GM18861 (cell line): ENCODE data around the gene ARNT2.

Source experiments
- ATAC-seq: cut with Tn5 transposase; IDR thresholded peaks from one replicate; pipeline ENCODE4 v1.9.1; 2021; ENCODE audit not compliant: unreplicated experiment

ARNT2 gene

GRCh38 chr15:80462836-80463512 lies 58.8 kb downstream of the ARNT2 start:
- no peak for ATAC-seq

DNA sequence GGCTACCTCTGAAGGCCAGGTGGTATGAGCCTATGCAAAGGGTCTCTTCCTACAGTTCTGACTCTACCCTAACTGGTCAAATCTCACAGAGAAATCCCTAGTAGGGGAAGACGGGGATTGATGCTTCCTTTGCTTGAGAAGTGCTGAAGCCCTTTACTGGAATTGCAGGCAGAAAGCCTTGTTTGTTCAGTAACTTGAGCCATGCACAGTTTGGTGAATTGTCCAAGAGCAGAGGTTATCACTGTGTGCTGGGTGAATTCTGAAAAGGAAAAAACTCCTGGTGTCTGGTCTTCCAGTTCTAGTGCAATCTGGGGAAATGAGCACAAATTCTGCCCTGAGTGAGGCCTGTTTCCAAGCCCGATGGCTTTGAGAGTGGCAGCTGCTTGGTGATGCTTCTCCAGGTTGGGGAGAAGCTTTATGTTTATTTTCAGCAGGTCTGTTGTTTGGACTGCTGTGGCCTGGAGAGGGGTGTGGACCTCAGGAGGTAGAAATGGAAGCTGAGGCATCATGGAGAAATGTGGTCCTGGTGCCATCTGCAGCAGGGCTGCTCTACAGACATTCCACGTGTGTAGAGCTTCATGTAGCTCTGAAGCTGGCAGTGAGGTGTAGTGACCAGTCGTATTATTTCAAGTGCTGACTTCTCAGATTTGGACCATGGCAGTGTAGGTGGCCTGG lies 60.9 kb downstream of the ARNT2 start:
- no peak for ATAC-seq

GRCh38 chr15:80465626-80466005 lies 61.4 kb downstream of the ARNT2 start:
- ATAC-seq: no peak

- ATAC-seq: no peak
These were observed 62.4 kb downstream of the ARNT2 start for GRCh38 chr15:80466543-80466942.

DNA sequence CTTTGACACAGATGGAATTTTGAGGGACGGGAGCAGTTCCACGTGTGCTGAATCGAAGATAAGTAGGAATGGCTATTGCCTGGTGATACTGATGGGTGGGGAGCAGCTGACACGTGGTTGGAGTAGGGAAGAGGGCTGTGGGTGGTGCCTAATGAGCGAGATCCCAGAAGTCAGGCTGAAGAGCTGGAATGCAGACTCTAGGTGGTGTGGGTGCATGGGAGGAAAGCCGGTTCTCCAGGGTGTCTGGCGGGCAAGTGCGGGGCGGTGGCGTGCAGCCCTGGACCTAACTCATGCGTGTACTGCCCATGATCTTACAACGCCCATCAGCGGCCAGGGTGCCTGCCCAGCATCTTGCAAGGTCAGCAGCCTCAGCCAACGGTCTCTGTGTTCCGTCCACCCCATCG lies 63.1 kb downstream of the ARNT2 start:
- no peak for ATAC-seq

DNA sequence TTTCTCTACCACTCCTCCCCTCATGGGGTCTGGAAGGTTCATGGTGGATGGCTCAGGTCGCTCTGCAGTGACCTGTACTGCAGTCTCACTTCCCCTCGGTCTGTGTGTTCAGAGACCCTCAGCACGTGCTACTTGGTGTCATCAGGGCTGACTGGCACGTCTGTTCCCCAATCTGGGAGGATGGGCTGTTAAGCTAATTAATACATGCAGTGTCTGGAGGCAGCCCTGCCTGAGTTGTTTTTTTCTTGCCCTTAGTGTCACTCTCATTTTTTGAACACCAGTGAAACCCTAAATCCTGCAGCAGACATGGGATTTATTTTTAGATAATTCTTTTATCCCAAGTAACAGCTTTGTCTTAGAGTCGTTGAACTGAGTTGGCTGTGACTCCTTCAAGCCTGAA lies 64.6 kb downstream of the ARNT2 start:
- ATAC-seq: no peak

DNA sequence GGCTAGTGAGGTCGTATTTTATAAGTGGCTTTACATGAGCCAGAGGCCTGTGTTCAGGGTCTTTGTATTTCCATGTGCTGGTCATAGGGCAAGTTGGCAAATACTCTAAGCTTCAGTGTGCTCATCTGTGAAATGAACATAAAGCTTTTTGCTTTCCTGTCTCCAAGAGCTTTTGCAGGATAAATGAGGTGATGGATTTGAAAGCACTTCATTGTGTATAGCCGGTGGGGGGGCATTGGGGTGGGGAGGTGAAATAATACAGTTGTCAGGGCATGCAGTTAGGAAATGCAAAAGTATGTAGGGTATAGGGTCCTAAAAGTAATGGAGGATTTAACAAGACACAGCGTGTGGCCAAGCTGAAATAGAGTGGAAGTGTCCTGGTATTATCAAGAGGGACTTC lies 67.7 kb downstream of the ARNT2 start:
- no peak for ATAC-seq

GRCh38 chr15:80473286-80474223 lies 69.4 kb downstream of the ARNT2 start:
- ATAC-seq: no peak

- no peak for ATAC-seq
These were observed 70.3 kb downstream of the ARNT2 start for GRCh38 chr15:80474224-80475215.

GRCh38 chr15:80475572-80475971 lies 71.4 kb downstream of the ARNT2 start:
- ATAC-seq: no peak

- ATAC-seq: no peak
These were observed 71.9 kb downstream of the ARNT2 start for GRCh38 chr15:80476036-80476435.

GRCh38 chr15:80478075-80478474 lies 73.9 kb downstream of the ARNT2 start:
- ATAC-seq: no peak

DNA sequence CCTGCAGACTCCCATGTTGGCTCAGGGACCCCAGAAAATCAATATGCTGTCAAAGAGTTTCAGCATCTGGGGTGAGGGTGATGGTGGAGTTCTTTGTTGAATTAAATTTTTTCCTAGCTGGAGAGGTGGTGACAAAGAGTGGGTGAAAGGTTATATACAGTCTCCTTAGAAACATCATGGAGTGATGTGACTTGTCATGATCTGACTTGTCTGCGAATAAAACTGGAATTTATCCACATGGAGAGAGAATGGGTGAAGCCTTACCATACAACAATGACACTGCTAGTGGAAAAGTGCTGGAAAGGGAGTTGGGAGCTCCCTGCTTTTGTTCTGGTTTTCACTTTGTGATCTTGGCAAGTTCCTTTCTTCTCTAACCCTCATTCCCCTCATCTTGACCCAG lies 75.0 kb downstream of the ARNT2 start:
- ATAC-seq: no peak

DNA sequence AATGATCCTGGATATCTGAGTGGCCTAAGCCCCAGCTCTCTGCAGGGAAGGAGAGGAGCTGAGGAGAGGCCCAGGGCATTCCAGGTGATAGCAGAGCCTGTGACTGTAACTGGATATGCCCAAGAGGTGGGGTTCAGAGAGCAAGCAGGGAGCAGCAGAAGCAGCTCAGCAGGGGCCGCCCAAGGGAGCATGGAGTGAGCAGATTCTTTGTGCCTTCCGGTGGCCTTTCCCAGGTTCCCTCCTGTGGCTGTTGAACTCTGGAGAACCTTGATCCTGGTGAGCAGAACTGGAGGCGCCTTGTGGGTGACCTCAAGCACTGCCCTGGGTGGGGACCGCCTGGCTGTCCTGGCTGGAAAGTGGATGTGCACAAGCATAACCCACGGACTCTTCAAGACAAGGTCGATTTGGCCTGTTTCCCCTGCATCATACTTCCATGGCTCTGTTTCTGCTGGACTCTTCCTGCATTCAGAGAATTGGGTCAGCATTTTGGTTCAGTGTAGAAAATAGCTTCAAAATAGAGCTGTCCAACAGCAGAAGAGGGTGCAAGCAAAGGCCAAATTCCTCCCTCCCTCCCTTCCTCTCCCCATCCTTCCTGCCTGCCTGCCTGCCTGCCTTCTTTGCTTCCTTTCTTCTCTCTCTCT lies 76.1 kb downstream of the ARNT2 start:
- ATAC-seq: no peak

DNA sequence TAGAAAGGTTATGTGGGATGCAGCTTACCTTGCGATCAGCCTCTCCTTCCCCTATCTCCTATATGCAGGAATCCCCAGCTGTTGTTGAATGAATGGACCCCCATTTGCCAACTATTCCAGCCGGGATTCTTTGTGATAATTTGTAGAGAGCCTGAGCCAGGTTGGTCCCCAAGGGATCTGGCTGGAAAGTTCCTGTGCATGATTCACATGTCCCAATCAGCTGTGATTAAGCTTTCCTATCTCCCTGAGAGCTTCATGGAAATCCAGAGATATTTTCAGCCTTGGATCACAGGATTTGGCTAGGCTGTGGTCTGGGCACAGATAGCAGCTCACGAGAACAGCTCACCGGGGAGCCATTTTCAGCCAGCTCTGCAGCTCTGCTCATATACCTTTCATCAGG lies 76.7 kb downstream of the ARNT2 start:
- no peak for ATAC-seq

DNA sequence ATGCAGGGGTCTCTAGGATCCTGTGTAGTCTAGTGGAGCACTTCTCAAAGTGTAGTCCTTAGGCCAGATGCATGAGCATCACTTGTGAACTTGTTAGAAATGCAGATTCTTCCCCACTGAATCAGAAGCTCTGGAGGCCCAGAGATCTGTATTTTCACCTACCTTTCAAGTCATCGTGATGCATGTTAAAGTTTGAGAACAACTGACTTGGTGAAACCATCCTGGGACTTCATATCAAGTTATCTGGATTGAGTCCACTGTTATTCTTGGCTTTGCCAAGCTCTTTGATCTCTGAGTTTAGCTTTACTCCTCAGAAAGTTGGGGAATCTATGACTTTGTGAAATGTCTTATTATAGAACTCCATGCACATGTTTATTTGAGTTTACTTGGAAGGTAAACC lies 78.5 kb downstream of the ARNT2 start:
- no peak for ATAC-seq

- no peak for ATAC-seq
These were observed 79.6 kb downstream of the ARNT2 start for GRCh38 chr15:80483725-80484161.

DNA sequence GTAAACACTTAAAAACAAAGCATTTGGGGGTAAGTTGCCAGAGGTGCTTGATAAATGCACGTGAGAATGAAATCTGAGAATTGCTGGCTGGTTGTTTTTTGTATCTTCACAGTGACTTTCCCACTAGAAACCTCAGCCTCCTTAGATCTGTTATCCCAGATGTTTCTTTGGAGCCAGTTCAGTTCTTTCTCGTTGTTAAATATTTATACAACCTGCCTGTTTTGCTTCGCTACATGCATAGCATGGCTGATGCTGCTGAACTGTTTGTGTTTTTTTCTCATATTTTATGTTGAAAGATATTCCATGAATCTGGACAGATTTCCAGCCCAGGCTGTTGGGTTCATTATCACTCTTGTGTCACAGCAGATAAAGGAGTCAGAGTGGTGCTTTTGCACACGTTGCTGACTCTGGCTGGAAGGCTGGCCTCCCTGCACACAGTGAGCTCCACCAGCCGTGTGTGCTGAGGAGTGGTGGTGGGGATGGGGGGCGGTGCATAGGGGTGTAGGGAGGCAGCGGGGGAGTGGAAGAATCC lies 80.2 kb downstream of the ARNT2 start:
- ATAC-seq: no peak

GRCh38 chr15:80485370-80486164 lies 81.4 kb downstream of the ARNT2 start:
- ATAC-seq: no peak
